PC-9 (cell line): Measurements from ENCODE around the gene NKX2-1. TPM values are rescaled to one million over a fixed set of nuclear protein-coding genes. Genes with fewer than 3 reads are reported as not detected.
"Not testable (repeated sequence)": the region's sequence is repeated elsewhere in the genome, so short reads cannot be mapped to it uniquely, and the experiment has no call there.

ENCODE experiments used
- BruUV-seq: library from RNA; stranded (reverse); fragments of 400-500 nt; replicated peaks from 2 replicates; lab custom pipeline; 2021; lab: Mats Ljungman, UMichigan
- CTCF ChIA-PET: fragments of 300-600 bp; sonication (Branson Sonifier 250); formaldehyde crosslinking; loops from one replicate; lab custom pipeline; 2022; ENCODE audit warnings: antibody characterized with exemption; lab: Charles Lee
- POLR2A ChIA-PET: fragments of 300-600 bp; sonication (Branson Sonifier 250); formaldehyde crosslinking; loops from one replicate; lab custom pipeline; 2022; ENCODE audit warnings: antibody characterized with exemption; ENCODE audit not compliant: unreplicated experiment; lab: Charles Lee
- DNase-seq, 2 experiments: peaks; one replicate each; pipeline versions ENCODE4 v3.0.0 to v3.0.0-alpha.2; 2015 to 2022; ENCODE audit warnings: mixed read lengths in 1 of 2
- H2AFZ ChIP-seq: fragments of 200-600 bp; sonication (generic); 2 replicates; pipeline ENCODE4 v1.8.1; 2017; ENCODE audit warnings: antibody characterized with exemption
- H3F3A ChIP-seq: fragments of 200-600 bp; sonication (generic); 2 replicates; pipeline ENCODE4 v1.8.1; 2017; ENCODE audit warnings: antibody characterized with exemption, mild to moderate bottlenecking, low read depth; ENCODE audit not compliant: insufficient read depth
- H3K27ac ChIP-seq: fragments of 200-600 bp; sonication (generic); 2 replicates; pipeline ENCODE4 v1.6.1; 2016; ENCODE audit warnings: mixed run types
- H3K27me3 ChIP-seq: fragments of 200-600 bp; sonication (generic); 2 replicates; pipeline ENCODE4 v1.6.1; 2016; ENCODE audit warnings: low read depth, mixed run types; ENCODE audit not compliant: insufficient read depth
- H3K36me3 ChIP-seq: fragments of 200-600 bp; sonication (generic); 2 replicates; pipeline ENCODE4 v1.6.1; 2016; ENCODE audit warnings: low read depth, mixed run types
- H3K4me1 ChIP-seq: fragments of 200-600 bp; sonication (generic); replicated peaks from 2 replicates; pipeline ENCODE4 v1.6.1; 2016; ENCODE audit warnings: mixed run types; ENCODE audit not compliant: insufficient read depth
- H3K4me2 ChIP-seq: fragments of 200-600 bp; sonication (generic); 2 replicates; pipeline ENCODE4 v1.6.1; 2017; ENCODE audit warnings: mixed run types
- H3K4me3 ChIP-seq: fragments of 200-600 bp; sonication (generic); 2 replicates; pipeline ENCODE4 v1.6.1; 2016; ENCODE audit warnings: mixed run types
- H3K79me2 ChIP-seq: fragments of 200-600 bp; sonication (generic); 2 replicates; pipeline ENCODE4 v1.6.1; 2017; ENCODE audit warnings: low read depth, mixed run types
- H3K9me2 ChIP-seq: fragments of 200-600 bp; sonication (generic); 2 replicates; pipeline ENCODE4 v1.8.1; 2017; ENCODE audit warnings: mild to moderate bottlenecking; ENCODE audit not compliant: insufficient read depth
- H3K9me3 ChIP-seq: fragments of 200-600 bp; sonication (generic); 2 replicates; pipeline ENCODE4 v1.8.1; 2016; ENCODE audit warnings: low read depth; ENCODE audit not compliant: insufficient read depth
- H4K20me1 ChIP-seq: fragments of 200-600 bp; sonication (generic); 2 replicates; pipeline ENCODE4 v1.8.1; 2017; ENCODE audit not compliant: insufficient read depth
- CTCF ChIP-seq: fragments of 200-600 bp; sonication (generic); conservative IDR thresholded peaks from 2 replicates; pipeline ENCODE4 v1.6.1; 2017; ENCODE audit warnings: mixed run types, antibody characterized with exemption, mild to moderate bottlenecking, moderate library complexity
- EZH2 ChIP-seq: fragments of 200-600 bp; sonication (generic); IDR thresholded peaks from 2 replicates; pipeline ENCODE4 v1.8.0; 2017; ENCODE audit warnings: antibody characterized with exemption, low read depth
- intact Hi-C: fragments of 100-400 bp; cut with micrococcal nuclease; formaldehyde crosslinking; loops from one replicate; pipeline ENCODE4 v1.10.0; 2022; ENCODE audit not compliant: unreplicated experiment
- total RNA-seq: library from RNA; stranded (reverse); gene quantifications from 2 replicates; pipeline ENCODE4 v1.2.3, GENCODE V29; 2021

The NKX2-1 gene
- total RNA-seq, 1 experiment from 2014 or later, result not detected

GRCh38 chr14:36553656-36554260, 33.7 kb upstream of the NKX2-1 start:
- POLR2A ChIA-PET, result interaction anchor here (0.7 kb wide), 2 partner anchors 82 to 544 kb away, joined by 3 read pairs; no protein-coding TSS in a partner anchor
- CTCF ChIA-PET, result interaction anchor here (0.5 to 1.8 kb wide), 12 partner anchors 22 to 596 kb away, joined by 3 to 14 read pairs (median 6); no protein-coding TSS in a partner anchor
- peak; percentile 18 to 36 for DNase-seq

GRCh38 chr14:36550899-36551298, 30.9 kb upstream of the NKX2-1 start:
- intact Hi-C loops, result loop anchor here (5.0 kb wide), 1 partner anchor 391 kb away; no protein-coding TSS in a partner anchor
- Histone ChIP-seq H4K20me1 (no peaks in the 10 kb centered on the region), H3K9me3 (no peaks in the 10 kb centered on the region), H3K4me2 (no peak overlapping the region), H3K79me2 (no peaks in the 10 kb centered on the region), H3K36me3 (no peaks in the 10 kb centered on the region), H3K27me3 (no peaks in the 10 kb centered on the region), H3K9me2 (no peaks in the 10 kb centered on the region), H3K4me3 (no peak overlapping the region), H3F3A (no peaks in the 10 kb centered on the region), H3K27ac (no peak overlapping the region), H3K4me1 (no peaks in the 10 kb centered on the region), H2AFZ (no peak overlapping the region)
- CTCF ChIA-PET, result no interaction called here
- no peak for DNase-seq
- POLR2A ChIA-PET, result no interaction called here
- TF ChIP-seq CTCF (no peak), EZH2 (no peak)
- no TSS peak for BruUV-seq

More at GRCh38 chr14:36553656-36554260, 33.7 kb upstream of the NKX2-1 start:
- Histone ChIP-seq H3K27me3 (no peaks in the 10 kb centered on the region), H3F3A (no peaks in the 10 kb centered on the region), H3K79me2 (no peaks in the 10 kb centered on the region), H3K9me2 (no peaks in the 10 kb centered on the region), H3K9me3 (no peaks in the 10 kb centered on the region), H3K36me3 (no peaks in the 10 kb centered on the region), H3K27ac (no peak overlapping the region), H3K4me3 (no peak overlapping the region), H3K4me2 (no peak overlapping the region), H2AFZ (no peak overlapping the region), H4K20me1 (no peaks in the 10 kb centered on the region), H3K4me1 (no peaks in the 10 kb centered on the region)
- BruUV-seq, result no TSS peak
- intact Hi-C loops, result loop anchor here (1.0 to 5.0 kb wide), 2 partner anchors 389 to 596 kb away; no protein-coding TSS in a partner anchor
- peak; percentile 65 for TF ChIP-seq CTCF
- TF ChIP-seq EZH2, result no peak

GRCh38 chr14:36544280-36544679, 24.2 kb upstream of the NKX2-1 start:
- H3K4me3 ChIP-seq, H3K27me3 ChIP-seq, H3F3A ChIP-seq, POLR2A ChIA-PET, H3K9me3 ChIP-seq, H3K4me2 ChIP-seq, H3K36me3 ChIP-seq, H3K4me1 ChIP-seq, H4K20me1 ChIP-seq, intact Hi-C loops, BruUV-seq, H2AFZ ChIP-seq, H3K9me2 ChIP-seq, H3K79me2 ChIP-seq, H3K27ac ChIP-seq, DNase-seq: not testable (repeated sequence)
- CTCF ChIA-PET, result interaction anchor here (1.5 kb wide), 1 partner anchor 19 kb away, joined by 3 read pairs; no protein-coding TSS in a partner anchor
